Measurements from ENCODE around the gene GPR21. TPM values are rescaled to one million over a fixed set of nuclear protein-coding genes. Genes with fewer than 3 reads are reported as not detected.

GPR21 gene
- total and polyA plus RNA-seq, 2 of the 13 experiments (the other 11 are each of a cell fraction or from before 2014, with no cell fraction given) = 0.29 to 0.32 TPM

DNA sequence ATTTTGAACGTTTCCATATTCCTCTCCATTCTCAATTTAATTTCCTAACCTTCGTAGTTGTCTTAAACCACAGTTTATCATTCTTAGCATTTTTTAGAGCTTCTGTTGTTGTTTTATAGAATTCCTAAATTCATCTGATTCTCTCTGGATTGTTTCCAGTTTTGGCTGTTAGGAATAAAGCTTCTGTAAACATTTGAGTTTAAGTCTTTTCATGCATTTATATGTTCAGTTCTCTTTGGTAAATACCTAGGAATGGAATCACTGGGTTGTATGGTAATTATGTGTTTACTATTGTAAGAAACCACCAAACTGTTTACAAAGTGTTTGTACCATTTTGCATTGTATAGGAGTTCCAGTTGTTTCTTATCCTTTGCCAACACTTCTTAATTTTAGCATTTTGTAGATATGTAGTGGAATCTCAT, 29.7 kb downstream of the GPR21 start:
- CTCF ChIA-PET (ENCODE audit: low intra/inter-chr PET ratio, low total read pairs) = no interaction called here
- WGBS (ENCODE audit: low lambda C conversion rate) = 93% methylated on average over 2 of the region's 2 CpGs
- no peak overlapping the region for H3K9ac ChIP-seq (ENCODE audit: insufficient read depth, low read depth, low read length)
- POLR2A ChIA-PET = no interaction called here
- no peak overlapping the region for H3K27ac ChIP-seq (ENCODE audit: extremely low read length, insufficient read depth, low read length)
- no peak for FAIRE-seq
- H3K79me2 ChIP-seq (ENCODE audit: insufficient read depth, low read length) = no peaks in the 10 kb centered on the region
- no peaks in the 10 kb centered on the region for H3K27me3 ChIP-seq (ENCODE audit: control insufficient read depth in 1 of 2, insufficient read depth in 2 of 2, low read length in 2 of 2)
- H3K36me3 ChIP-seq (replicated peaks in 1 of 2; ENCODE audit: control insufficient read depth in 1 of 2, insufficient read depth in 2 of 2, low read length in 2 of 2) = peaks cover 1 to 28% of the 10 kb centered on the region in 2 experiments; a peak in 4 of 5 replicates
- no peaks in the 10 kb centered on the region for H4K20me1 ChIP-seq (ENCODE audit: insufficient read depth, low read length)
- no peak for ATAC-seq
- no peaks in the 10 kb centered on the region for H3K4me1 ChIP-seq (ENCODE audit: insufficient read depth, low read length)
- BruUV-seq (replicated peaks) = no TSS peak
- no peak overlapping the region for H3K4me3 ChIP-seq (replicated peaks in 1 of 3; ENCODE audit: insufficient read depth in 1 of 3, low read depth in 2 of 3, low read length in 3 of 3)
- H3K4me2 ChIP-seq (ENCODE audit: low read depth, low read length) = no peak overlapping the region
- intact Hi-C loops (cut with micrococcal nuclease; ENCODE audit: unreplicated experiment) (no loop called here), in situ Hi-C loops (cut with HindIII; ENCODE audit: extremely low pct_ligation_motif_present, low pct_unique_long_range_greater_than_20kb) (no loop called here)
- no peaks in the 10 kb centered on the region for H3K9me3 ChIP-seq (ENCODE audit: low read length)
- DNase-seq (ENCODE audit: low spot score) = no peak
- no peak overlapping the region for H2AFZ ChIP-seq (ENCODE audit: low read length)
- TF ChIP-seq MTERF4 (CRISPR knock-in tag; IDR thresholded peaks at IDR 0.05) (no peak), JUNB (CRISPR knock-in tag; IDR thresholded peaks at IDR 0.05; ENCODE audit: borderline replicate concordance) (no peak), PITX1 (CRISPR knock-in tag; IDR thresholded peaks at IDR 0.05) (no peak), TIGD3 (CRISPR knock-in tag; IDR thresholded peaks at IDR 0.05; ENCODE audit: borderline replicate concordance) (no peak), ARHGAP35 (CRISPR knock-in tag; IDR thresholded peaks at IDR 0.05; ENCODE audit: borderline replicate concordance) (no peak), SP2 (CRISPR knock-in tag; IDR thresholded peaks at IDR 0.05) (no peak), BATF2 (CRISPR knock-in tag; IDR thresholded peaks at IDR 0.05) (no peak), ZNF296 (CRISPR knock-in tag; conservative IDR thresholded peaks at IDR 0.05) (no peak), ZNF136 (CRISPR knock-in tag; IDR thresholded peaks at IDR 0.05; ENCODE audit: low read depth) (no peak), SPEN (CRISPR knock-in tag; IDR thresholded peaks at IDR 0.05; ENCODE audit: low read depth) (no peak), THAP11 (CRISPR knock-in tag; IDR thresholded peaks at IDR 0.05) (no peak), ZNF788 (CRISPR knock-in tag; IDR thresholded peaks at IDR 0.05; ENCODE audit: borderline replicate concordance) (no peak), ONECUT2 (CRISPR knock-in tag; IDR thresholded peaks at IDR 0.05) (no peak), ZNF777 (CRISPR knock-in tag; IDR thresholded peaks at IDR 0.05) (no peak), MED1 (CRISPR knock-in tag; IDR thresholded peaks at IDR 0.05) (no peak), PATZ1 (CRISPR knock-in tag; IDR thresholded peaks at IDR 0.05) (no peak)
- TF ChIP-seq, protein P1, sequence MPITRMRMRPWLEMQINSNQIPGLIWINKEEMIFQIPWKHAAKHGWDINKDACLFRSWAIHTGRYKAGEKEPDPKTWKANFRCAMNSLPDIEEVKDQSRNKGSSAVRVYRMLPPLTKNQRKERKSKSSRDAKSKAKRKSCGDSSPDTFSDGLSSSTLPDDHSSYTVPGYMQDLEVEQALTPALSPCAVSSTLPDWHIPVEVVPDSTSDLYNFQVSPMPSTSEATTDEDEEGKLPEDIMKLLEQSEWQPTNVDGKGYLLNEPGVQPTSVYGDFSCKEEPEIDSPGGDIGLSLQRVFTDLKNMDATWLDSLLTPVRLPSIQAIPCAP (CRISPR knock-in tag; IDR thresholded peaks at IDR 0.05; ENCODE audit: low read depth) = no peak
